HG02588 (cell line): ENCODE data around the gene BOD1L1.
"Not testable (repeated sequence)": the region's sequence is repeated elsewhere in the genome, so short reads cannot be mapped to it uniquely, and the experiment has no call there.

ENCODE experiments used
- ATAC-seq: cut with Tn5 transposase; IDR thresholded peaks from one replicate; pipeline ENCODE4 v1.9.1; 2021; ENCODE audit warnings: mild to moderate bottlenecking, moderate library complexity; ENCODE audit not compliant: unreplicated experiment

BOD1L1 gene

GRCh38 chr4:13560111-13560510 lies 67.4 kb downstream of the BOD1L1 start:
- ATAC-seq, result not testable (repeated sequence)

DNA sequence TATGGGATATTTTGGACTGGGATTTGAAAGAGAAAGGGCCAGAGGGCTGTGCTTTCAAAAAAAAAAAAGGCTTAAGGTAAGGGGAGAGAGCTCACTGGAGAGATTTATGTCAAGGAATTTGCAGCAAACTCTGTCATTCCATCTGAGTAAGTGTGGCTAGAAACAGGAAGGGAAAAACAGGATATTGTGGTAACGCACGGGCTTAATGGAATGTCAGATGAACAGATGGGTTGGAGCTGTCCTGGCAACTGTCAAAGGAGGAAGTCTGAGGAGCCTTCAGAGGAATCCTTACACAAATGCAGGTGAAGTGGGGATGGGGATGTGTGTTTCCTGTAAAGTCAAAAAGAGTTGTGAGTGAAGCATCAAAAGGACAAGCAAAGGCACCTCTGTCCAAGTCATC lies 68.1 kb downstream of the BOD1L1 start:
- ATAC-seq, result no peak

GRCh38 chr4:13558881-13559280 lies 68.6 kb downstream of the BOD1L1 start:
- ATAC-seq, result no peak

GRCh38 chr4:13555325-13555724 lies 72.2 kb downstream of the BOD1L1 start:
- no peak for ATAC-seq

DNA sequence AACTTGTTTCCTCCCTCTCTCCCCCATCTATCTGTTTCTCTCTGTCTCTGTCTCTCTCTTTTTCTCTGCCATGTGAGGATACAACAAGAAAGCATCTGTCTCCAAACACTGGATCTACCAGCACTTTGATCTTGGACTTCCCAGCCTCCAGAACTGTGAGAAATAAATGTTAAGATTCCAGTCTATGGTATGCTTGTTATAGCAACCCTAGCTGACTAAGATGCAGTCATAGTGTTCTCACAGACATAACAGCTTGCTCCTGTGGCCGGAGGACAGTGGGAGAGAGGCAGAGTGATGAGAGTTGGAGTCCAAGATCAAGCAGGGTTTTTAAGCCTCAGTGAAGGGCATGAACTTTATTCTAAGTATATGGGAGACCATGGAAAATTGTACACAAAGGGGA lies 74.4 kb downstream of the BOD1L1 start:
- no peak for ATAC-seq

GRCh38 chr4:13548984-13549546 lies 78.5 kb downstream of the BOD1L1 start:
- peak; percentile 64 for ATAC-seq

- no peak for ATAC-seq
These were observed 79.2 kb downstream of the BOD1L1 start for GRCh38 chr4:13548059-13548983.

- ATAC-seq, result no peak
These were observed 80.0 kb downstream of the BOD1L1 start for GRCh38 chr4:13547485-13548041.

DNA sequence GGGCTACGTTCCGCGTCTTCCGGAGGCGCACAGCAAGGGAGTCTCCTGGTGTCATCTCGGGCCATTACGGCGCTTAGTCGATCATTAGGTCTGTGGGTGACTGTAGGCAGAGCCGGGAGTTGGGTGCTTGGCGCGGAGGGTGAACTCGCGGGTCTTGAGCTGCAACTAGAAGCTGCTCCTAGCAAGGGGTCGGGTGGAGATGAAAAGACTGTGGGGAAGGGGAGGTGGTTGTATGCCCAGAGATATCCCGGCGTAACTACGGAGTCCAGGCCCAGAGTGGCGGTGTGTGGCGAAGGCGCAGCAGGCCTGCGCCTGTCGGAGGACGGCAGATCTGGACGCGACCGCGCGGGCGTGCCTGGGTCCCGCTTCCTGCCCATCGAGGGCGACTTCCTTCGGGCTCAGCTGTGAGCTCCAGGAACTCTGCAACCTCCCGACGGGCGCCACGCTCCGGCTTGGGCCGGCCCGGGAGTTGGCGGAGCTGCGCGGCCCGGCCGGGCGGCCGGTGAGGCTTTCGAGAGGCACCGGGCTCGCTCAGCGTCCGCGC lies 80.5 kb downstream of the BOD1L1 start:
- ATAC-seq, result no peak

DNA sequence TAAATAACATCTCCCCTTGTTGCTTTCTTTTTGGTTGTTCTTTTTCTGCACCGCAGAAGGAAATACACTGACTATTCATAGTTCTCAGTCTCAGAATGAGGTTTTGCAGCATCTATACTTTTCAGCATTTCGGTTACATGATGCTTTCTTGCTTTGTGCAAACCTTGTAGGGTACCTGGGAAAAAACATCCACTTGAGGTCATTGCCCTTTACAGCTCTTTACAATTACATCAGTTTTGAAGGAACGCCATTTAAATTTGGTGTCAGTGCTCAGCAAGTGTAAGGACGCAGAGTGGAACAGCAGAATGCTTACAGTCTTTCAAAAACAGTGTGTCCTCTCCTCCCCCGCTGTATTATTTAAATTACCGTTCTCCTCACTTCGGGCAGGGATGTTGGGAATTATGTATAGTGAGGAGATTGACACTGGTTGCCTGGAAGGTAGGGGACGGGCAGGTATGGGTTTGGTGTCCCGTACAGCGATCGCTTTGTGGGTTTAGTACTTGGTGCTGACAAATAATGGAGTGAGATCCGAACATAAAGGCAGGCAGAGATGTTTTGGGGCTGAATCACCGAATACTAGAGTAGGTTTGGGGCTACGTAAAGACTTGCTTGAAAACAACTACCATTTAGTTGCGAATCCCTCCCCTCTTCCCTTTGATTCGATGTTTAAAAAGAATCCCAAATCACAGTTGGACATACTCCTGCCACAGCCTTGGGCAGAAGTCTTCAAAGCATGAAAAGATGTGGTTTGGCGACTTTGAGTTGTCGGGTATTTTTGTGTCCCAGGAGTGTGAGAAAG lies 81.2 kb downstream of the BOD1L1 start:
- no peak for ATAC-seq

DNA sequence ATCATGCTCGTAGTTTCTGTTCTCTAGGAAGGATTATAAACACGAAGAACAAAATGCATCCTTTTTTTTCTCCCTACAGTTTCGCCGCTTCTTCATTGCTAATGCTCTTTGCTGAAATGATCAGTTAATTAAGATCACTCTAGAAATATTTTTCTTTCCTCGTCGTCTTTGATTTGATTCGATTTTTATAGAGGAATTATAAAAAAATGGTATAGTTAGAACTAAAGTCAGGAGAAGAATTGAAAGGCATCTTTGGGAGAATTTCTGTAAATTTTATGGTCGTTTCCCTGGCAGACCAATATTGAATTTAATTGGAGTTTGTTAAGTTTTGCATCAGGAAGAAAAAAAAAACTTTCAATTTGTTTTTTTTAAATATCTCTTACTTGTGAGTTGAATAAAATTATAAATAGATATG lies 82.1 kb downstream of the BOD1L1 start:
- ATAC-seq, result no peak

GRCh38 chr4:13544606-13545393 lies 82.7 kb downstream of the BOD1L1 start:
- ATAC-seq, result peak; percentile 68

DNA sequence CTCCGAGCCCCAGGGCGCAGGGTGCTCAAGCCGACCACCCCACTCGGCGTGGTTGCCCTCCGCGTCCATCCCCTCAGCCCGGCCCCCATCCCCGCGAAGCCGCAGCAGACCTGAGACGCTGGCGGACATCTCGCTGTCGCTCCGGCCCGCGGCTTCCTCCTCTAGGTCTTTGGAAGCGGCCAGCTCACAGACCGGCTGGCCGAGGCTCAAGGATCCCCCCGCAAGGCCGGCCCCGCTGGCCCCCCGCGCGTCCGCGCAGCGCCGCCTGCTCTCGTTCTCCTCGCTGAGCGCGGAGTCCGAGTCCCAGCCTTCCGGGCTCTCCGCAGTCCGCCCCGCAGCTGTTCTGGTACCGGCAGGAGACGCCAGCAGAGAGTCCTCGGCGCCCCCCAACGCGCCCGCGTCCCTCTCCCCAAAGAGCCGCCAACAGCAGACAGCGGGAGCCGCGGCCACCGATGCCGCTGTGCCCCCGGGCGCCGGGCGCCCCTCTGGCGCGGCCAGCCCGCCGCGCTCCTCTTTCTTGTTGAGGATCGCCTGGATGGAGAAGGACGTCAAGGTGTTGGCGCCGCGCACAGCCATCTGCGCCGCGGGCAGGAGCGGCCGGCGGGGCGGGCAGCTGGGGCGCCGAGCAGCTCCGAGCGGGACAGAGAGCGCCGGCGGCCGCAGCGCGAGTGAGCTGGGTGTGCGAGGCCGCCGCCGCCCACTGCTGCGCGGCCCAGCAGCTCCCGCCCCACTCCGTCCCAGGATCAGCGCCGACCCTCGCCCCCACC lies 83.5 kb downstream of the BOD1L1 start, which contains the start of gene NKX3-2:
Gene NKX3-2, minus strand, starts transcription at position 670 of the 767 bp plus-strand sequence. Its CDS starts 94 bp downstream, at position 576.
- no peak for ATAC-seq

DNA sequence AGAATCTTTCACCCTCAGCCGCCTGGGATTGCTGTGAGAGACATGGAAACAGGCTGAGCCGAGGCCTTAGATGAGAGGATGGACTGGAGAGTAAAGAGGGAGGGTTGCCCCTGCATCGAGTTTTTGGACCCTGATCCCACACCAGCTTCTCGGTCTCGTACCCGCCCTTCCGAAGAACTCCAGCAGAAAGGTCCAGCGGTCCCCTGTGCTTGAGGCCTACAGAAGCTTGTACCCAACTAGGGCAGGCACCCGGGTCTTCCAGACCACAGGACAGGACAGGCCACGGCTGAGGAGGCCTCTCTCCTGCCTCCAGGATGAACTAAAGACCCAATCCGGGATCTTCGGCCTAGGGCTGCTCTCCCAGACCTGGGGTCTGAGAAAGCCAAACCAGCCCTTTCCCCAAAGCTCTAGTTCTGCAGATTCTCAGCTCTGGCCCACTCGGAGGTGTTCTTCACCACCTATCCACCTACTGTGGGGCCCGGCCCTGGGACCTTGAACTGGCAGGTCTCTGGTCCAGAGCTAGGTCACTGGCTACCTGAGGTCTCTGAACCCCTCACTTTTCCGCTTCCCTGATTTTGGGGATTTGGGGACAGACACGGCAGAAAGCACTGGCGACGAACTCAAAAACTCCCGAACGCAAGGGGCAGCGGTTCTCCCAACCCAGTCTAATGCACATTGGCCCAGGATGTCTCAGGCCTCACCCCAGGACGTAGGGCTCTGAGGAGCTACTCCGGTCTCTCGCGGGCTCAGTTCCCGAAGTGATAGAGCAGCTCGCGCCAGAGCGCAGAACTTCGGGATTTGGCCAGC lies 84.3 kb downstream of the BOD1L1 start:
- ATAC-seq, result no peak

- no peak for ATAC-seq
These were observed 84.9 kb downstream of the BOD1L1 start for GRCh38 chr4:13542577-13543031.

DNA sequence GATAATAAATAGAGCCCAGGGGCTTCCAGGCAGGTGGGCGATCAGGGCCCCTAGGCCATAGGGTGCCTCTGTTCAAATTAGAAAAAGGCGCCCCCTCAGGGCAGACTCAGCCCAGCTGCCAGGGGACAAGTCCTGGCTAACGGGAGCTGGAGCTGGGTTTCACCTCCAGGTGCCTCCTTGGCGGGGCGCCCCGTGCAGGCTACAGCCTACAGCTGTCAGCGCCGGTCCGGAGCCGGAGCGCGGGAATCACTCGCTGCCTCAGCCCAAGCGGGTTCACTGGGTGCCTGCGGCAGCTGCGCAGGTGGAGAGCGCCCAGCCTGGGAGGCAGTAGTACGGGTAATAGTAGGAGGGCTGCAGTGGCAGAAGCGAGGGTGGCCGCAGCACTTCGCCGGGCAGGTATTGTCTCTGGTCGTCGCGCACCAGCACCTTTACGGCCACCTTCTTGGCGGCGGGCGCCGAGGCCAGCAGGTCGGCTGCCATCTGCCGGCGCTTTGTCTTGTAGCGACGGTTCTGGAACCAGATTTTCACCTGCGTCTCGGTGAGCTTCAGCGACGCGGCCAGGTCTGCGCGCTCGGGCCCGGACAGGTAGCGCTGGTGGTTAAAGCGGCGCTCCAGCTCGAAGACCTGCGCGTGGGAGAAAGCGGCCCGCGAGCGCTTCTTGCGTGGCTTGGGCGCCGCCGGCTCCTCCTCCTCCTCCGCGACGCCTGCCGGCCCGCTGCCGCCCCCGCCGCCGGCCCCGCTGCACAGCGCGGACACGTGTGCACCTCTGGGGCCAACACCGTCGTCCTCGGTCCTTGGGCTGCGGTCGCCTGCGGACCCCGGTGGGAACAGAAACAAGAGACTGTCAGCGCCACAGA lies 85.6 kb downstream of the BOD1L1 start:
- ATAC-seq, result no peak

DNA sequence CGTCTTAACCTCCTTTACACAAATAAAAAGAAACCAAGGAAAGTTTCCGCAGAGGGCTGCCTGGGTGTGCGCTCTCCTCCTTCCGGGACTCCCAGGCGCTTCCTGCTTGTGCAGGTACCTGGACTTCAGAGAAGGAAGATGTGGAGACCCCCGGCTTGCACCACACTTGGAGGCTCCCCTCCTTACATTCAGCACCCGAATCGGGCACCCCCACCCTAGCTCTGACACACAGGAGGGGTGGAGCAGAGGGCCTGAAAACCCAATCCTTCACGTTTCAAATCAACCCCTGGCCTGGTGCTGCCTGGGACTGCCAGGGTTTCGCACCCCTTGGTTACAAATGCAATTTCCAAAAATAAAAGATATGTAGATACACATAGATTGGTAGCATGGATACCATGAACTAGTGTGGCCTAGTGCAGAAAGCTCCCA lies 86.3 kb downstream of the BOD1L1 start:
- ATAC-seq, result no peak
